ENCODE results near the gene GRIN2B.

Gene GRIN2B

GRCh38 chr12:13981296-13981962 lies at the start of gene GRIN2B:
GRIN2B (minus strand) TSS chr12:13981602; CDS start chr12:13866208, 115,394 bp downstream.
- no peak for DNase-seq

GRCh38 chr12:14026537-14026936 lies 45.1 kb upstream of the GRIN2B start:
- DNase-seq, result no peak

- DNase-seq, result no peak
Observed at GRCh38 chr12:14024591-14024990, 43.2 kb upstream of the GRIN2B start.

- DNase-seq, result no peak
Observed at GRCh38 chr12:14018080-14018479, 36.7 kb upstream of the GRIN2B start.

- DNase-seq, result no peak
Observed at GRCh38 chr12:14010989-14011388, 29.6 kb upstream of the GRIN2B start.

- DNase-seq, result no peak
Observed at GRCh38 chr12:14007639-14008038, 26.2 kb upstream of the GRIN2B start.

GRCh38 chr12:13992585-13992984 lies 11.2 kb upstream of the GRIN2B start:
- no peak for DNase-seq

- DNase-seq, result no peak
Observed at GRCh38 chr12:13992106-13992505, 10.7 kb upstream of the GRIN2B start.

- DNase-seq, result no peak
Observed at GRCh38 chr12:13986031-13986430, 4.6 kb upstream of the GRIN2B start.

- no peak for DNase-seq
Observed at GRCh38 chr12:13981990-13982389, 588 bp upstream of the GRIN2B start.

GRCh38 chr12:13980538-13981295 lies 685 bp downstream of the GRIN2B start:
- DNase-seq, result no peak

GRCh38 chr12:13979772-13980378 lies 1.5 kb downstream of the GRIN2B start:
- DNase-seq, result no peak

- DNase-seq, result no peak
Observed at GRCh38 chr12:13978876-13979275, 2.5 kb downstream of the GRIN2B start.

GRCh38 chr12:13976880-13977279 lies 4.5 kb downstream of the GRIN2B start:
- DNase-seq, result no peak

- no peak for DNase-seq
Observed at GRCh38 chr12:13976028-13976584, 5.3 kb downstream of the GRIN2B start.

GRCh38 chr12:13973996-13974395 lies 7.4 kb downstream of the GRIN2B start:
- no peak for DNase-seq

GRCh38 chr12:13970803-13971202 lies 10.6 kb downstream of the GRIN2B start:
- no peak for DNase-seq

GRCh38 chr12:13968281-13968680 lies 13.1 kb downstream of the GRIN2B start:
- no peak for DNase-seq

- DNase-seq, result no peak
Observed at GRCh38 chr12:13964666-13965065, 16.7 kb downstream of the GRIN2B start.

- no peak for DNase-seq
Observed at GRCh38 chr12:13962699-13963098, 18.7 kb downstream of the GRIN2B start.

GRCh38 chr12:13961971-13962370 lies 19.4 kb downstream of the GRIN2B start:
- DNase-seq, result no peak

- DNase-seq, result no peak
Observed at GRCh38 chr12:13959131-13959723, 22.2 kb downstream of the GRIN2B start.

- no peak for DNase-seq
Observed at GRCh38 chr12:13957576-13957975, 23.8 kb downstream of the GRIN2B start.
